NB4 (cell line): ENCODE measurements around the gene EFCAB12.

Experiments
- POLR2A ChIP-seq: IDR thresholded peaks from 2 replicates; pipeline ENCODE4 v1.6.1; 2011; ENCODE audit warnings: mild to moderate bottlenecking; ENCODE audit not compliant: insufficient read length; ENCODE audit errors: extremely low read depth
- TF ChIP-seq, protein P1 (sequence below): IDR thresholded peaks from one replicate; pipeline ENCODE4 v1.5.1; 2012; ENCODE audit warnings: low read depth, low read length

DNA sequence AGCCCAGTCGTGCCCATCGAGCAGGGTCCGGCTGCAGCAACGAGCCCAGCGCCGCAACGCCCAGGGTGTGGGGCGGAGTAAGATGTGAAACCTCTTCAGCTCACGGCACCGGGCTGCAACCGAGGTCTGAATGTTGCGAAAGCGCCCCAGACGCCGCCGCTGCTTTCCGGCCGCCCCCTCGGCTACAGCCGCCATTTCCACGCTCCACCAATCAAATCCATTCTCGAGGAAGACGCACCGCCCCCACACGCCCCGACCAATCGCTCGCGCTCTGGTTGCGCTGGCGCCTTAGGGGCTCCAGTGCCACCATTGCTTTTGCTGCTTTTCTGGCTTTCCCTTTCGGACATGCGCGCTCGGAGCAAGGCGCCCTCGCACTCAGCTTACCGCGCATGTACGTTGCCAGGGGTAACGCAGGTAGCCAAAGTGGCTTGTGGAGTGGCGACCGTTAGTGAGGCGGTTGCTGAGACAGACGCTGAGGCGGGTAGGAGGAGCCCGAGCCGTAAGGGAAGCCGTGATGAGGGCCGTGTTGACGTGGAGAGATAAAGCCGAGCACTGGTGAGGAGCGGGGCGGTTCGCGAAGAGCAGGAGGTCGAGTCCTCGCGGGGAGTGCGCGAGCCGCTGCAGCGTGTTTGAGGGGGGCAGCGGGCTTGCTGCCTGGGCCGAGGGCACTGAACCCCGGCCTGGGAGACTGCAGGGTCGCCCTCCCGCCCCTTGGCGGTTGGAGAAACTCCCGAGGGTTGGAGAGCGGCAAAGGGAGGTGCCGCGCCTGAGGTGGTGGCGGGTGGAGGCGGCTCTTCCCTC lies 11.6 kb upstream of the EFCAB12 start, which contains the start of the genes IFT122 and MBD4:
- TF ChIP-seq, protein P1, sequence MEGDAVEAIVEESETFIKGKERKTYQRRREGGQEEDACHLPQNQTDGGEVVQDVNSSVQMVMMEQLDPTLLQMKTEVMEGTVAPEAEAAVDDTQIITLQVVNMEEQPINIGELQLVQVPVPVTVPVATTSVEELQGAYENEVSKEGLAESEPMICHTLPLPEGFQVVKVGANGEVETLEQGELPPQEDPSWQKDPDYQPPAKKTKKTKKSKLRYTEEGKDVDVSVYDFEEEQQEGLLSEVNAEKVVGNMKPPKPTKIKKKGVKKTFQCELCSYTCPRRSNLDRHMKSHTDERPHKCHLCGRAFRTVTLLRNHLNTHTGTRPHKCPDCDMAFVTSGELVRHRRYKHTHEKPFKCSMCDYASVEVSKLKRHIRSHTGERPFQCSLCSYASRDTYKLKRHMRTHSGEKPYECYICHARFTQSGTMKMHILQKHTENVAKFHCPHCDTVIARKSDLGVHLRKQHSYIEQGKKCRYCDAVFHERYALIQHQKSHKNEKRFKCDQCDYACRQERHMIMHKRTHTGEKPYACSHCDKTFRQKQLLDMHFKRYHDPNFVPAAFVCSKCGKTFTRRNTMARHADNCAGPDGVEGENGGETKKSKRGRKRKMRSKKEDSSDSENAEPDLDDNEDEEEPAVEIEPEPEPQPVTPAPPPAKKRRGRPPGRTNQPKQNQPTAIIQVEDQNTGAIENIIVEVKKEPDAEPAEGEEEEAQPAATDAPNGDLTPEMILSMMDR = no peak
- TF ChIP-seq POLR2A = peak; percentile 92
